Measurements from ENCODE around the gene RPRD1B. TPM values are rescaled to one million over a fixed set of nuclear protein-coding genes. Genes with fewer than 3 reads are reported as not detected.

The RPRD1B gene
- polyA plus RNA-seq, 1 of the 3 experiments (the other 2 are of a cell fraction) = 11.8 TPM

- no peak overlapping the region for H3K9ac ChIP-seq
- no peaks in the 10 kb centered on the region for H3K27me3 ChIP-seq (ENCODE audit: insufficient read depth)
- no peaks in the 10 kb centered on the region for H3K9me3 ChIP-seq
- H3F3A ChIP-seq (replicated peaks; ENCODE audit: insufficient read depth) = peaks cover 64% of the 10 kb centered on the region
- ChIA-PET CTCF (interaction anchor here (0.7 to 7.0 kb wide), 3 partner anchors 42 to 107 kb away, joined by 3 to 44 read pairs (median 11); no protein-coding TSS in a partner anchor), POLR2A (interaction anchor here (0.9 kb wide), 1 partner anchor 18 kb away, joined by 3 read pairs; no protein-coding TSS in a partner anchor)
- H3K36me3 ChIP-seq (replicated peaks in 1 of 2; ENCODE audit: control insufficient read depth in 1 of 2, insufficient read depth in 2 of 2, low read length in 1 of 2) = no peaks in the 10 kb centered on the region
- no peaks in the 10 kb centered on the region for H3K9me2 ChIP-seq
- 100% methylated on average over 1 of the region's 1 CpG for WGBS (ENCODE audit: low lambda C conversion rate)
- H3K79me2 ChIP-seq (ENCODE audit: insufficient read depth) = no peaks in the 10 kb centered on the region
- DNase-seq = no peak
- no peak overlapping the region for H3K4me2 ChIP-seq
- H3K27ac ChIP-seq (ENCODE audit: low read depth in 2 of 2, low read length in 1 of 2) = peak overlapping the region in 1 of 2 experiments; percentile 65; a peak in 1 of 4 replicates
- H3K4me1 ChIP-seq (ENCODE audit: control insufficient read depth in 1 of 2, insufficient read depth in 2 of 2, low read depth in 1 of 2, low read length in 1 of 2) = peaks cover 26 to 27% of the 10 kb centered on the region in 2 experiments
- TF ChIP-seq ELF1 (IDR thresholded peaks at IDR 0.05) = no peak
- TF ChIP-seq RCOR1 (IDR thresholded peaks at IDR 0.05; ENCODE audit: low read length) = no peak
- 0 out of 2 replicates have a peak, but pooled peaks have one; percentile 21 for TF ChIP-seq RAD21 (IDR thresholded peaks at IDR 0.05; ENCODE audit: low read length)
- TF ChIP-seq TCF12 (IDR thresholded peaks at IDR 0.05) = no peak
- TF ChIP-seq FOSL2 (IDR thresholded peaks at IDR 0.05; ENCODE audit: borderline replicate concordance, low read depth) = no peak
- peak; percentile 24; the same call in 1 of the 2 replicates for TF ChIP-seq CTCF (IDR thresholded peaks at IDR 0.05)
- no peak for TF ChIP-seq RFX5 (IDR thresholded peaks at IDR 0.05; ENCODE audit: low read length)
- TF ChIP-seq TAF1 (IDR thresholded peaks at IDR 0.05; ENCODE audit: borderline replicate concordance, low read depth, low read length) = no peak
- no peak for TF ChIP-seq JUND (IDR thresholded peaks at IDR 0.05)
- no peaks in the 10 kb centered on the region for H4K20me1 ChIP-seq (ENCODE audit: insufficient read depth)
- H3K4me3 ChIP-seq (ENCODE audit: low read depth in 2 of 2, low read length in 1 of 2) = no peak overlapping the region
- no peak overlapping the region for H2AFZ ChIP-seq (ENCODE audit: low read depth)
Measured at GRCh38 chr20:38115205-38115604, 81.7 kb downstream of the RPRD1B start.

- no peaks in the 10 kb centered on the region for H3K9me2 ChIP-seq
- no peak overlapping the region for H3K4me2 ChIP-seq
- no peaks in the 10 kb centered on the region for H3K9me3 ChIP-seq
- ChIA-PET POLR2A (no interaction called here), CTCF (interaction anchor here (2.5 kb wide), 1 partner anchor 58 kb away, joined by 11 read pairs; no protein-coding TSS in a partner anchor)
- H4K20me1 ChIP-seq (ENCODE audit: insufficient read depth) = no peaks in the 10 kb centered on the region
- no peaks in the 10 kb centered on the region for H3K36me3 ChIP-seq (replicated peaks in 1 of 2; ENCODE audit: control insufficient read depth in 1 of 2, insufficient read depth in 2 of 2, low read length in 1 of 2)
- H3K27me3 ChIP-seq (ENCODE audit: insufficient read depth) = no peaks in the 10 kb centered on the region
- H3K9ac ChIP-seq = no peak overlapping the region
- peaks cover 19 to 20% of the 10 kb centered on the region in 2 experiments for H3K4me1 ChIP-seq (ENCODE audit: control insufficient read depth in 1 of 2, insufficient read depth in 2 of 2, low read depth in 1 of 2, low read length in 1 of 2)
- peaks cover 57% of the 10 kb centered on the region for H3F3A ChIP-seq (replicated peaks; ENCODE audit: insufficient read depth)
- H3K79me2 ChIP-seq (ENCODE audit: insufficient read depth) = no peaks in the 10 kb centered on the region
- no peak overlapping the region for H2AFZ ChIP-seq (ENCODE audit: low read depth)
- H3K4me3 ChIP-seq (ENCODE audit: low read depth in 2 of 2, low read length in 1 of 2) = no peak overlapping the region
- DNase-seq = no peak
- H3K27ac ChIP-seq (ENCODE audit: low read depth in 2 of 2, low read length in 1 of 2) = no peak overlapping the region
- TF ChIP-seq CHD2 (IDR thresholded peaks at IDR 0.05; ENCODE audit: low read length, partially characterized antibody) = no peak
- TF ChIP-seq RFX5 (IDR thresholded peaks at IDR 0.05; ENCODE audit: low read length) = no peak
- 97% methylated on average over 2 of the region's 2 CpGs for WGBS (ENCODE audit: low lambda C conversion rate)
Measured at GRCh38 chr20:38115896-38116295, 82.3 kb downstream of the RPRD1B start.
